ENCODE data around the gene YPEL5.
"Not testable (repeated sequence)": the region's sequence is repeated elsewhere in the genome, so short reads cannot be mapped to it uniquely, and the experiment has no call there.

The YPEL5 gene

GRCh38 chr2:30146337-30147195 is at the start of gene YPEL5:
Gene YPEL5, plus strand, starts transcription at chr2:30147007. Its CDS starts 9,645 bp downstream, at chr2:30156652.
- in situ Hi-C loops (cut with MboI; ENCODE audit: low sequenced_read_pairs): no loop called here

GRCh38 chr2:30098266-30099005 is 48.4 kb upstream of the YPEL5 start:
- in situ Hi-C loops (cut with MboI; ENCODE audit: low sequenced_read_pairs): no loop called here

GRCh38 chr2:30099366-30099765 is 47.4 kb upstream of the YPEL5 start:
- in situ Hi-C loops (cut with MboI; ENCODE audit: low sequenced_read_pairs): not testable (repeated sequence)

- in situ Hi-C loops (cut with MboI; ENCODE audit: low sequenced_read_pairs): not testable (repeated sequence)
Observed at GRCh38 chr2:30100691-30101090, 46.1 kb upstream of the YPEL5 start.

- in situ Hi-C loops (cut with MboI; ENCODE audit: low sequenced_read_pairs): no loop called here
Observed at GRCh38 chr2:30104307-30104706, 42.5 kb upstream of the YPEL5 start.

- in situ Hi-C loops (cut with MboI; ENCODE audit: low sequenced_read_pairs): no loop called here
Observed at GRCh38 chr2:30105556-30105955, 41.3 kb upstream of the YPEL5 start.

GRCh38 chr2:30106543-30106942 is 40.3 kb upstream of the YPEL5 start:
- in situ Hi-C loops (cut with MboI; ENCODE audit: low sequenced_read_pairs): no loop called here

GRCh38 chr2:30108192-30108591 is 38.6 kb upstream of the YPEL5 start:
- in situ Hi-C loops (cut with MboI; ENCODE audit: low sequenced_read_pairs): no loop called here

GRCh38 chr2:30108851-30109250 is 38.0 kb upstream of the YPEL5 start:
- in situ Hi-C loops (cut with MboI; ENCODE audit: low sequenced_read_pairs): no loop called here

GRCh38 chr2:30109856-30110255 is 37.0 kb upstream of the YPEL5 start:
- in situ Hi-C loops (cut with MboI; ENCODE audit: low sequenced_read_pairs): no loop called here

- in situ Hi-C loops (cut with MboI; ENCODE audit: low sequenced_read_pairs): no loop called here
Observed at GRCh38 chr2:30110773-30111172, 36.0 kb upstream of the YPEL5 start.

- in situ Hi-C loops (cut with MboI; ENCODE audit: low sequenced_read_pairs): not testable (repeated sequence)
Observed at GRCh38 chr2:30111186-30111585, 35.6 kb upstream of the YPEL5 start.

GRCh38 chr2:30112561-30112960 is 34.2 kb upstream of the YPEL5 start:
- in situ Hi-C loops (cut with MboI; ENCODE audit: low sequenced_read_pairs): no loop called here

GRCh38 chr2:30113617-30114293 is 33.1 kb upstream of the YPEL5 start:
- in situ Hi-C loops (cut with MboI; ENCODE audit: low sequenced_read_pairs): no loop called here

- in situ Hi-C loops (cut with MboI; ENCODE audit: low sequenced_read_pairs): no loop called here
Observed at GRCh38 chr2:30115141-30115980, 31.4 kb upstream of the YPEL5 start.

GRCh38 chr2:30115981-30116285 is 30.9 kb upstream of the YPEL5 start:
- in situ Hi-C loops (cut with MboI; ENCODE audit: low sequenced_read_pairs): no loop called here

GRCh38 chr2:30122362-30122761 is 24.4 kb upstream of the YPEL5 start:
- in situ Hi-C loops (cut with MboI; ENCODE audit: low sequenced_read_pairs): no loop called here

- in situ Hi-C loops (cut with MboI; ENCODE audit: low sequenced_read_pairs): no loop called here
Observed at GRCh38 chr2:30127016-30127893, 19.6 kb upstream of the YPEL5 start.

- in situ Hi-C loops (cut with MboI; ENCODE audit: low sequenced_read_pairs): no loop called here
Observed at GRCh38 chr2:30134582-30134981, 12.2 kb upstream of the YPEL5 start.

GRCh38 chr2:30135541-30135940 is 11.3 kb upstream of the YPEL5 start:
- in situ Hi-C loops (cut with MboI; ENCODE audit: low sequenced_read_pairs): no loop called here

All from HL-60/S4 treated with retinoic acid at 250 ng/mL for 4 days and 3 days (cell line).